ENCODE data around the gene FRAT1.

The FRAT1 gene

GRCh38 chr10:97327348-97328294 lies 8.6 kb downstream of the FRAT1 start:
- Histone ChIP-seq H3K79me2 (ENCODE audit: control insufficient read depth, insufficient read depth, low read length, unreplicated experiment) (peaks cover 12% of the 10 kb centered on the region), H3K27ac (ENCODE audit: low read depth, low read length) (no peak overlapping the region), H3K27me3 (ENCODE audit: insufficient read depth, low read length) (no peaks in the 10 kb centered on the region), H3K4me3 (ENCODE audit: low read depth, low read length) (no peak overlapping the region), H3K4me1 (ENCODE audit: control insufficient read depth, insufficient read depth, low read length, unreplicated experiment) (peaks cover 5% of the 10 kb centered on the region), H3K36me3 (ENCODE audit: insufficient read depth, low read length) (no peaks in the 10 kb centered on the region), H2AFZ (ENCODE audit: low read length, unreplicated experiment) (no peak overlapping the region)

- H3K36me3 ChIP-seq (ENCODE audit: insufficient read depth, low read length): no peaks in the 10 kb centered on the region
- peaks cover 5% of the 10 kb centered on the region for H3K4me1 ChIP-seq (ENCODE audit: control insufficient read depth, insufficient read depth, low read length, unreplicated experiment)
- H2AFZ ChIP-seq (ENCODE audit: low read length, unreplicated experiment): no peak overlapping the region
- no peak overlapping the region for H3K4me3 ChIP-seq (ENCODE audit: low read depth, low read length)
- H3K27ac ChIP-seq (ENCODE audit: low read depth, low read length): no peak overlapping the region
- peaks cover 14% of the 10 kb centered on the region for H3K79me2 ChIP-seq (ENCODE audit: control insufficient read depth, insufficient read depth, low read length, unreplicated experiment)
- no peaks in the 10 kb centered on the region for H3K27me3 ChIP-seq (ENCODE audit: insufficient read depth, low read length)
Measured at GRCh38 chr10:97328646-97329453, 9.8 kb downstream of the FRAT1 start.

- Histone ChIP-seq H3K4me1 (ENCODE audit: control insufficient read depth, insufficient read depth, low read length, unreplicated experiment) (peaks cover 5% of the 10 kb centered on the region), H3K79me2 (ENCODE audit: control insufficient read depth, insufficient read depth, low read length, unreplicated experiment) (peaks cover 14% of the 10 kb centered on the region), H3K27ac (ENCODE audit: low read depth, low read length) (no peak overlapping the region), H3K27me3 (ENCODE audit: insufficient read depth, low read length) (no peaks in the 10 kb centered on the region), H2AFZ (ENCODE audit: low read length, unreplicated experiment) (no peak overlapping the region), H3K4me3 (ENCODE audit: low read depth, low read length) (no peak overlapping the region), H3K36me3 (ENCODE audit: insufficient read depth, low read length) (no peaks in the 10 kb centered on the region)
Measured at GRCh38 chr10:97329766-97330165, 10.7 kb downstream of the FRAT1 start.

- no peak overlapping the region for H3K27ac ChIP-seq (ENCODE audit: low read depth, low read length)
- H3K4me3 ChIP-seq (ENCODE audit: low read depth, low read length): no peak overlapping the region
- no peaks in the 10 kb centered on the region for H3K36me3 ChIP-seq (ENCODE audit: insufficient read depth, low read length)
- peaks cover 9% of the 10 kb centered on the region for H3K27me3 ChIP-seq (ENCODE audit: insufficient read depth, low read length)
- peaks cover 14% of the 10 kb centered on the region for H3K79me2 ChIP-seq (ENCODE audit: control insufficient read depth, insufficient read depth, low read length, unreplicated experiment)
- H2AFZ ChIP-seq (ENCODE audit: low read length, unreplicated experiment): no peak overlapping the region
- H3K4me1 ChIP-seq (ENCODE audit: control insufficient read depth, insufficient read depth, low read length, unreplicated experiment): peaks cover 5% of the 10 kb centered on the region
Measured at GRCh38 chr10:97331153-97331703, 12.2 kb downstream of the FRAT1 start.

- peak overlapping the region; percentile 86 for H2AFZ ChIP-seq (ENCODE audit: low read length, unreplicated experiment)
- H3K79me2 ChIP-seq (ENCODE audit: control insufficient read depth, insufficient read depth, low read length, unreplicated experiment): peaks cover 14% of the 10 kb centered on the region
- H3K27me3 ChIP-seq (ENCODE audit: insufficient read depth, low read length): peaks cover 23% of the 10 kb centered on the region
- no peaks in the 10 kb centered on the region for H3K36me3 ChIP-seq (ENCODE audit: insufficient read depth, low read length)
- peaks cover 12% of the 10 kb centered on the region for H3K4me1 ChIP-seq (ENCODE audit: control insufficient read depth, insufficient read depth, low read length, unreplicated experiment)
- H3K4me3 ChIP-seq (ENCODE audit: low read depth, low read length): peak overlapping the region; percentile 88
- peak overlapping the region; percentile 70 for H3K27ac ChIP-seq (ENCODE audit: low read depth, low read length)
Measured at GRCh38 chr10:97332591-97333350, 13.7 kb downstream of the FRAT1 start.

- peak overlapping the region; percentile 86 for H2AFZ ChIP-seq (ENCODE audit: low read length, unreplicated experiment)
Measured at GRCh38 chr10:97333351-97333600, 14.2 kb downstream of the FRAT1 start.

GRCh38 chr10:97333601-97334369 lies 14.7 kb downstream of the FRAT1 start:
- peaks cover 26% of the 10 kb centered on the region for H3K27me3 ChIP-seq (ENCODE audit: insufficient read depth, low read length)
- H3K27ac ChIP-seq (ENCODE audit: low read depth, low read length): peak overlapping the region; percentile 70; the same call in 1 of the 2 replicates

More at GRCh38 chr10:97333351-97333600, 14.2 kb downstream of the FRAT1 start:
- peak overlapping the region; percentile 70 for H3K27ac ChIP-seq (ENCODE audit: low read depth, low read length)
- H3K79me2 ChIP-seq (ENCODE audit: control insufficient read depth, insufficient read depth, low read length, unreplicated experiment): peaks cover 14% of the 10 kb centered on the region
- peak overlapping the region; percentile 88 for H3K4me3 ChIP-seq (ENCODE audit: low read depth, low read length)
- peaks cover 12% of the 10 kb centered on the region for H3K4me1 ChIP-seq (ENCODE audit: control insufficient read depth, insufficient read depth, low read length, unreplicated experiment)
- peaks cover 24% of the 10 kb centered on the region for H3K27me3 ChIP-seq (ENCODE audit: insufficient read depth, low read length)
- no peaks in the 10 kb centered on the region for H3K36me3 ChIP-seq (ENCODE audit: insufficient read depth, low read length)

GRCh38 chr10:97334370-97335175 lies 15.5 kb downstream of the FRAT1 start, which contains the start of gene FRAT2:
Gene FRAT2, minus strand, starts transcription at chr10:97334729. Its CDS starts 157 bp downstream, at chr10:97334572.
- Histone ChIP-seq H3K27me3 (ENCODE audit: insufficient read depth, low read length) (peaks cover 26% of the 10 kb centered on the region), H3K27ac (ENCODE audit: low read depth, low read length) (peak within 1 kb of the TSS; percentile 89), H2AFZ (ENCODE audit: low read length, unreplicated experiment) (peak within 1 kb of the TSS; percentile 86), H3K4me3 (ENCODE audit: low read depth, low read length) (peak within 1 kb of the TSS; percentile 88), H3K36me3 (ENCODE audit: insufficient read depth, low read length) (no peaks in the 10 kb centered on the region), H3K79me2 (ENCODE audit: control insufficient read depth, insufficient read depth, low read length, unreplicated experiment) (peaks cover 14% of the 10 kb centered on the region), H3K4me1 (ENCODE audit: control insufficient read depth, insufficient read depth, low read length, unreplicated experiment) (peaks cover 12% of the 10 kb centered on the region)

More at GRCh38 chr10:97333601-97334369, 14.7 kb downstream of the FRAT1 start:
- peaks cover 12% of the 10 kb centered on the region for H3K4me1 ChIP-seq (ENCODE audit: control insufficient read depth, insufficient read depth, low read length, unreplicated experiment)
- peaks cover 14% of the 10 kb centered on the region for H3K79me2 ChIP-seq (ENCODE audit: control insufficient read depth, insufficient read depth, low read length, unreplicated experiment)
- peak overlapping the region; percentile 86 for H2AFZ ChIP-seq (ENCODE audit: low read length, unreplicated experiment)
- H3K36me3 ChIP-seq (ENCODE audit: insufficient read depth, low read length): no peaks in the 10 kb centered on the region
- peak overlapping the region; percentile 88 for H3K4me3 ChIP-seq (ENCODE audit: low read depth, low read length)

GRCh38 chr10:97335188-97335619 lies 16.1 kb downstream of the FRAT1 start:
- H3K4me3 ChIP-seq (ENCODE audit: low read depth, low read length): peak overlapping the region; percentile 88
- no peaks in the 10 kb centered on the region for H3K36me3 ChIP-seq (ENCODE audit: insufficient read depth, low read length)
- peaks cover 14% of the 10 kb centered on the region for H3K79me2 ChIP-seq (ENCODE audit: control insufficient read depth, insufficient read depth, low read length, unreplicated experiment)
- H3K27me3 ChIP-seq (ENCODE audit: insufficient read depth, low read length): peaks cover 26% of the 10 kb centered on the region
- no peak overlapping the region for H3K27ac ChIP-seq (ENCODE audit: low read depth, low read length)
- H2AFZ ChIP-seq (ENCODE audit: low read length, unreplicated experiment): peak overlapping the region; percentile 20
- H3K4me1 ChIP-seq (ENCODE audit: control insufficient read depth, insufficient read depth, low read length, unreplicated experiment): peaks cover 12% of the 10 kb centered on the region
